HG03342 (cell line): ENCODE results near the gene VEZT.
"Not testable (repeated sequence)": the region's sequence is repeated elsewhere in the genome, so short reads cannot be mapped to it uniquely, and the experiment has no call there.

ENCODE experiments used
- ATAC-seq: cut with Tn5 transposase; IDR thresholded peaks from one replicate; pipeline ENCODE4 v1.9.1; 2021; ENCODE audit warnings: mild to moderate bottlenecking, moderate library complexity; ENCODE audit not compliant: unreplicated experiment

Gene VEZT, protein sequence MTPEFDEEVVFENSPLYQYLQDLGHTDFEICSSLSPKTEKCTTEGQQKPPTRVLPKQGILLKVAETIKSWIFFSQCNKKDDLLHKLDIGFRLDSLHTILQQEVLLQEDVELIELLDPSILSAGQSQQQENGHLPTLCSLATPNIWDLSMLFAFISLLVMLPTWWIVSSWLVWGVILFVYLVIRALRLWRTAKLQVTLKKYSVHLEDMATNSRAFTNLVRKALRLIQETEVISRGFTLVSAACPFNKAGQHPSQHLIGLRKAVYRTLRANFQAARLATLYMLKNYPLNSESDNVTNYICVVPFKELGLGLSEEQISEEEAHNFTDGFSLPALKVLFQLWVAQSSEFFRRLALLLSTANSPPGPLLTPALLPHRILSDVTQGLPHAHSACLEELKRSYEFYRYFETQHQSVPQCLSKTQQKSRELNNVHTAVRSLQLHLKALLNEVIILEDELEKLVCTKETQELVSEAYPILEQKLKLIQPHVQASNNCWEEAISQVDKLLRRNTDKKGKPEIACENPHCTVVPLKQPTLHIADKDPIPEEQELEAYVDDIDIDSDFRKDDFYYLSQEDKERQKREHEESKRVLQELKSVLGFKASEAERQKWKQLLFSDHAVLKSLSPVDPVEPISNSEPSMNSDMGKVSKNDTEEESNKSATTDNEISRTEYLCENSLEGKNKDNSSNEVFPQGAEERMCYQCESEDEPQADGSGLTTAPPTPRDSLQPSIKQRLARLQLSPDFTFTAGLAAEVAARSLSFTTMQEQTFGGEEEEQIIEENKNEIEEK

DNA sequence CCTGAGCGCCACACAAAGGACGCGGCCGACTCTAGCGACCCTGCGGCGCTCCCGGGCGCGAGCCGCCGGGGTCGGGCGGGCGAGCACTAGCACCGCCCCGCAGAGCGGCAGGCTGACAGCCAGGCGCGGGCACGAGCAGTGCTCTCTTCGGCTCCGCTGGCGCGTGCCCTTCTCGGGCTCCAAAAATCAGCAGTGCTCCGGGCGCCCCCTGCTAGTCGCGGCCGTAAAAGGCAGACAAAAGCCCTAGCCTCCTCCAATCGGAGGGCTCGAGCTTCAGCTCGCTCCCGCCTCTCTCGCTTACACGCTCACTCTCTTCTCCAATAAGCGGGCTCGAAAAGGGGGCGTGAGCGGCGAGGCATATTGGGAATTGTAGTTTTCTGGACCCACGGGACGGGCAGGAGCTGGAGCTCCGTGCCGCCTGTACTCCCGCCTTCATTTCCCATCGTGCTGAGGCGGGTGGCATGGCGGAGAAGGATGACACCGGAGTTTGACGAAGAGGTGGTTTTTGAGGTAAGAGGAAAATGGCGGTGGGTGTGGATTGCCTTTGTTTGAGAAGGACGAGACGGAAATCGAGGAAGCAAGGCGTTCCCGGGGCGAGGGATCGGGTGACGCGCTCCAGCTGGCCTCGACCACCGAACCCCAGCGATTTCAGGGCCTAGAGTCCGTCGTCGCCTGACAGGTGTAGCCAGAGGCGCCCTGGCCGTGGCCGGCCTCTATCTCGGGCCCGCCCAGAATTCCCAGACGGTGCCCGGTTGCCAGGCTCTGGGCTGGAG lies at the start of gene VEZT, which contains the start of gene FGD6:
Gene VEZT, plus strand, starts transcription at position 431 of the 773 bp plus-strand sequence. Its CDS starts 44 bp downstream, at position 475.
Gene FGD6, minus strand, starts transcription at position 91 of the 773 bp plus-strand sequence. CDS start 227 bp downstream, outside the sequence.
- peak; percentile 86 for ATAC-seq

DNA sequence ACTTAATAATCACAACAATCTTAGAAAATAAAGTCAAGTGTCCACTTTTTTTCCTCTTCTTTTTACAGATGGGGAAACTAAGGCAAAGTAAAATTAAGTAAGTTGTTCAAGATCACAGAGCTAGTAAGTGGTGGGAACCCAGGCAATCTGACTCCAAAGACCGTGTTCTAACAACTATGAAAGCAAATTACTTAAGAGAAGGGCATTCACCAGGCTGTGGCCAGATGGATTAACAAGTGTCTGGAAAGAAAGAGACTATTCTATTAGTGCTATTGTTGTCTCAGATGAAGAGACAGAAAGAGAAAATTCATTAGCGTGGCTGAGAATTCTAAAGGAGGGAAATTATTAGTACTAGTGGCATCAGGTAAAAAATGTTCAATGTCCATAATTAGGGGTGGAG lies 48.9 kb upstream of the VEZT start:
- ATAC-seq: no peak

DNA sequence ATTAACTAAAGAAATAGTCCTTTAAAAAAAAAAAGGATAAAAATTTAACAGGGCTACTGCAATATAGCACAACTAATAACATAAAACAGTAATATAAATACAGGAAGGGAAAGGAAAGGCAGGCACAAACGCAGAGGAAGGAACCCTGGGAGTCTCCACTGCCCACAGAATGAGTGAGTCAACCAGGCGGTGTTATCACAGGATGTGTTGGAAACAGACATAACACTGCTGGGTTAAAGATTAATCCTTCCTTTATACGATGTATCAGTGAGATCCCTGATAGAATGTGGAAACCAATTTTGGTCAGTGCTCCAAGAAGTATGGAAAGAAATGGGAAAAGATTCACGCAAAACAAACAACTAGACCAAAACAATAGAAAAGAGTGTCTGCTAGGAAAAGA lies 48.2 kb upstream of the VEZT start:
- ATAC-seq: no peak

DNA sequence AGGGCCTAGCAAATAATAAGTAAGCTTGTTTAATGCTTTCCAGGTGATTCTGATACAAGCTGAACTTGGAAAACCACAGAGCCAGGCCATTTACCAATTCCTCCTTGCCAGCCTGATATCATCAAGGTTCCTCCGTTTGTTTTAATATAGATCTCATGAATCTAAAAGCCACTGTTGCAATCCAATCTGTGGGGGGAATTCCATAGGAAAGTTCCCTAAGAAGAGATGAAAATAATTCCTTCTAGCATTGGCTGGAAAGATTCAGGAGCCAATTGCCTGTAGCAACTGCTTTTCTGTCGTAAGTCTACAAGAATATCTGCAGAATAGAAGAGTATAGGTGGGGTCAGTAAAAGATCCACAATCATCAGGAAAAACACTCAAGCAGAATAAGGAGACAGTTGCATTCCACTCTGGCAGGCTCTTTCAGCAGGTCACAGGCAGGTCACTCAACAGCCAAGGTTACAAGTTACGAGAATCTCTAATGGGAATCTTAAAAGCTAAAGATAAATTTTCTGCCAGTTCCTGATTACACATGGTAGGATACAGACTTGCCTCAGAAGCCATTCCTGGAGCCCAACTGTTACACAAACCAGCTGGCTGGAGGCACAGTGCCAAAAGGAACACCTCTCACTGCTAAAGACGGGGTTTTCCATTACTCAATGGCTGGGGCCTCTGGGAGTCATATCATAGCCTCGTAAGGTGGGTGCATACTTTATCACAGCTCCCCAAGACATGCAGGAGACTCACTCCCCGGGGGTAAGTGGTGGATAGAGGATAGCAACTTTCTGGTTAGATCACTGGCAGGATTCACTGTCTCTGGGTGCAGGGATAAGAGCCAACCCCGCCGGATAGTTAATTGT lies 44.0 kb upstream of the VEZT start:
- no peak for ATAC-seq

DNA sequence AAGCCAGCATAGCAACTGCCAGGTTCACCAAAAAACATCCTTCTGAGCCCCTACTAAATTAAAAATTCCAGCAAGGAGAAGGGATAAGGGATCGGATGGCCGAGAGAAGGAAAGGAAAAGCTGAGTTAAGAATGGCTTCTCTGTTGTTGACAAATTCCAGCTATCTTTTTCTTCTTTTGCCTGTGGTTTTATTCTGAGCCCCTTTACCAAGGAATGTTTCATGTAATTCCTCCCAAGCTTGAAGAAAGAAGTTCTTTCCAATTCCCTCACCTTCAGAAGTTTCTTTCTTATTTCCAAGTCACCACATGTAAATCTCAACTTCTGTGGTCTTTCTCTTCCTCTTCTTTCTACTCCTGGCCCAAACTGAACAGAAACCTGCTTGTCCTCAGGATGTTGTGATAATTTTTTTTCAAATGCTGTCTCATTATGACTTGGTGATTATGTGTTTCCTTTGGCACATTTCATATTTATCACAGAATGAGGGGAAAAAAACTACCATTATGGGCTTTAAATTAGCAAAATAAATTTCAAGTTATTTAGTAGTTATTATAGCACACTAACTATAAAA lies 40.3 kb upstream of the VEZT start:
- ATAC-seq: no peak

DNA sequence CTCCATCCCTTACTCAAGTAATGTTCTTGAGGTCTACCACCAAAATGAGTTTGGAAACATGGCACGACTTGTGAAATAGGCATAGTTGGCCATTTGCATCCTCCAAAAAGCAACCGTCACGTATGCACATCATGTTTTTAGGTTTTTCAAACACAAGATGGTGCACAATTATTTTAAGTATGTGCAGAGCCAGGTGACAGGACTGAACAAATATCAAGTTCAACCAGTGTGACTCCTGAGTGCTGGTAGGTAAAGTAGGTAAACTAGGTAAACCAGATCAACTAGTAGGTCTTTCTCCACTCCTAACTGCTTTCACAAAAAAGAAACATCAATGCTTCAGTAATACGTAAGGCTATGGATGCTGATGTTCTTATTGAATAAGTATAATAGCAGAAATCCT lies 39.5 kb upstream of the VEZT start:
- ATAC-seq: no peak

DNA sequence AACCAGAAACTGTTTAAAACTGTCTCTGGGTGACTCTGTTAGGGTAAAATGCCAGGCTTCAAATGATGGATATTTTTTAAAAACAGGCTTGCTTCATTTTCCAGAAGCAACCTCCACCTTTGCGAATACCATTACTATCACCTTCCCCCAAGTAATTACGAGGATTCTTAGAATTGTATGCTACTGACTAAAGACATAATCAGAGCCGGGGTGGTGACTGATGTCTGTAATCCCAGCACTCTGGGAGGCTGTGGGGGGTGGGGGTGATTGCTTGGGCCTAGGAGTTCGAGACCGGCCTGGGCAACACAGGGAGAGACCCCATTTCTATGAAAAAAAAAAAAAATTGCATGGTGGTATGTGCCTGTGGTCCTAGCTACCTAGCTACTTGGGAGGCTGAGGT lies 38.6 kb upstream of the VEZT start:
- ATAC-seq: no peak

DNA sequence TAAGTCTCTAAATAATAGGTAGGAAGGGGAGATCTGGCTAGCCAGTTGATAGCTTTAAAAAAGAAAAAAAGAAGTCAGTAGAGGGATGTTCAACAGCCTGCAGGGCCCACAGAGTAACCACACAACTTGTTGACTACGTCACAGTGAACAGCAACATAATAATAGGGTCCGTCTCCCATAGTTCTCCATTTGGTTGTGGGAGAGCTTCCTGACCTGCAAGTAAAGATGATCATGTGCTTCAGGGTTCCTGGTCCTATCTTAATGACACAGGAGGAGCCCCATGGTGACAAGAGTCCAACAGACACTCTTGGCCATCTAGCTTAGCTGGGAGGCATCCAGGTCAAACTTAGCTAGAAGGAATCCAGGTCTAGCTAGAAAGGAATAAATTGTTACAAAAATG lies 36.5 kb upstream of the VEZT start:
- no peak for ATAC-seq

DNA sequence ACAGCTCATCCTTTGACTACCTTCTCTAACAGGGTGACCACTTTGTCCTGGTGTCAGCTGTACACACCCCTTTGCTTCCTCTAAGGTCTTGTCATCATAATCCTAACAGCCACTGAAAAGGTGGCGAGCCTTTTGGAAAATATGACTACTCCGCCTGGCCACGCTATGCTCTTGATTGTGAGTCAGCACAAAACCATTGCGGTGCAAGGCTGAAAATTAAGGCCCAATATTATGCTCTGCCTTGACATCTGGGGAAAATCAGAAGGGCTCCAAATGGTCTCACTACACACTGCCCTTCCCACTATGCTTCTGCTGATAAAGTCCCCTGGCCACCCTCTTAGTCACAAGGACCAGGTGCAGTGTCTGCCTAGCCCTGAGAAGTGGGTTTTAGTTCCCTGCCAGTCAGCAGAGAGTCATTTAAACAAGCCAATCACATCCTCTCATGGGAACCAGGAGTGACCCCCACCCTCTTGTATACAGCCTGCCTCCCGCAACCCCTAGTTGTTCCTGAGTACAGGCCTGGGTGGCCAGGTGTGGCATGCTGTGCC lies 34.7 kb upstream of the VEZT start:
- no peak for ATAC-seq

DNA sequence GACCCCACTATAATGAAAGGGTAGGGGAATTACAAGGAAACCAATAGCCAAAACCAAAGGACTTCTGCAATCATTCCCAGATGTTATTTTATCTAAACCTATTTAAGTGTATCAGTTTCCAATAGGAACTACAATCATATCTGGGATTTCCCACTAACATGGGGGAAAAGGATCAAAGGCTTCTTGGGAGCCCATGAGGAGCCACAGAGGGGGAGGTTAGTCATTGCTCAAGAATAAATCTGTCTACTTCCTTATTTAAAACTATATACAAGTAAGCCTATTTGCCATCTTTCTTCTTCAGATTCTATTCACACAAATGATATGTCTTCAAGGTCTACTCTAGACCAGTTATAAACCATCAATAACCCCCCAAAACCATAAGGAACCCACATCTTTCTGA lies 33.5 kb upstream of the VEZT start:
- ATAC-seq: no peak

DNA sequence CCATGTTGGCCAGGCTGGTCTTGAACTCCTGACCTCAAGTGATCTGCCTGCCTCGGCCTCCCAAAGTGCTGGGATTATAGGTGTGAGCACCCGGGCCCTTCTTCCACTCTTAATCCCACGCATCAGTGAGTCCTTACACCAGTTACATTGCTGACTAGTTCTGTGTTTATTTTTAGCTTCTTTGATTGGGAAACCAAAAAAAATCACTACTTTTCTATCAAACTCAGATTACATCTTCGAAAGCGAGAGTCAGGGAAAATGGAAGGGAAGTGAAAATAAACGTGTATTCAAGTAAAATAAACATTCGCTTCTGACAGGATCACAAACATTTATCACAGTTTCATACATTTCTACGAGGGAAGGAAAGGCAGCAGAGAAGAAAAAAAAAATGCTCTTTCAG lies 32.5 kb upstream of the VEZT start:
- no peak for ATAC-seq

DNA sequence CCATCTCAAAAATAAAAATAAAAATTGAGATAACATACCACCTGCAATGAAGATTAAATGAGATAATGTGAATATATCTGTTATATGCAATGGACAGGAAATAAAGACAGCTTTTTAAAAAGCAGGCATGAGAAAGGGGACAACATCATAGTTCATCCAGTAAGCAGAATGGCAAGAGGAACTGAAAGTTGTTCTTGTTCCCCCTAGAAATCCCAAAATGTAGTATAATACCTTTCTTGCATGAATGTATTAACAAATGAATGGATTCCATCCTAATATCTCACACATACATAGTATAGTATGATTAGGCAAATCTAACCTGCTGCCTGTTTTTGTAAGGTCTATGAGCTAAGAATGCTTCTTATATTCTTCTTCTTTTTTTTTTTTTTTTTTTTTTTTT lies 31.8 kb upstream of the VEZT start:
- no peak for ATAC-seq

DNA sequence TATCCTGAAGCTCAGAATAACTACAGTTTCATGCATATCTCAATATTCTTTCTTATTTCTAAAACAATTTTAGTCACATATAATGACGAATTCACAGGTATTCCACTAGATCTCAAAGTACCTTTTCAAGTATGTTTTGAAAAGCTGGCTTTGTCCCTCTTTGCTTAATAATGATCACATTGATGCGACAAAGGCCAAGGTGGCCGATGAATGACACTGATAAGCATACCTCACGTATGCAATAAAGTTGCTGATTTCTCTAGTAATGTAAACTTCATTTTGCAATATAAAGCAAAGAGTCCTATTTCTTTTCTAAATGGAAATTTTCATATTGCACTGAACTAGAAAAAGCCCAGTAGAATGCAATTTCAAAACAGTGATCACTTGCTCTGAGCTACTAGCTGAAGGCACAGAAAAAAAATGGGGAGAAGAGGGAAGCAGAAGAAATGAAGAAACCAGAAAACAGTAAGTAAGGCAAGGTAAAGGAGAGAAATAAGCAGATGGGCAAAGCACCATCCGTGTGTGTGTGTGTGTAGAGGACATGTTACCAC lies 29.7 kb upstream of the VEZT start:
- ATAC-seq: no peak

DNA sequence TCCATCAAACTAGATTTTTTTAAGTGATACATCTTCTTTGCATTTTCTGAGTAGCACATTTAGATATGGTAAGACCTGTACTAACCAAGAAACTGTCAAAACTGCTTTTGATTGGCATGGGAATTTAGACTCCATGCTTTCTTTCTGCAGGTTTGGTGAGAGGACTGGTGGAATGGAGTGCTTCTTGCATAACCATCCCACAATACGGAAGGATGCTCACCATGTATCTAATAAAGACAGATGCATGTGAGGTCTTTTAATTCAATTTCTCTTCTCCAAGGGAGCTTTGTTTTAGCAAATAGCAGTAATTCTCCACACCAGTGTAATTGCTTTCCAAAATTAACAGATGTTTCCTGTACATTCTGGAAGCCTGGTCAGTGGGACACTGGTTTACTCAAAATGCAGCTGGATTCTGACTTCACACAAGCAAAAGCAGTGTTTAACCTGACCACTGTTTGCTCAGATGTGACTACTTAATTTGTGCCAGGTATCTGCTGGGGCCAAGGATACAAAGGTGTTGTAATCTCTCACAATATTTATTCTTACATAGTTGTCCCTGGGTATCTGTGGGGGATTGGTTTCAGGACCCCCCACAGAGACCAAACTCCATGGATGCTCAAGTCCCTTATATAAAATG lies 26.4 kb upstream of the VEZT start:
- no peak for ATAC-seq

DNA sequence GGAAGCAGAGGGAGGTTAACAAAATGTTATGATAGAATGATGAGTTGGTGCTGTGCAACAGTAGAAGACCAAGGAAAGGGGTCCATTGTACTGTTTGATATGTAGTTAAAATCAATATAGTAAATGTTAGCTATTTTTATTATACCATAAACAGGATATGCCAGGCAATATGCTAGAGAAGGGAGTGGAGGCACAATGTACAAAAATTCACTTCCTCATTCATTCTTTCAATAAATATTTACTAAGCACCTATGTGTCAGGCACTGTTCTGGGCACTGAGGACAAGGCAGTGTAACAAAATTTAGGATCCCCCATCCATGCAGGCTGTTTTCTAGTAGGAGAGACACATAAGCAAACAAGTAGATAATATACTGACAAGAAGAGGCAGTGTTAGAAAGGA lies 25.3 kb upstream of the VEZT start:
- ATAC-seq: no peak

DNA sequence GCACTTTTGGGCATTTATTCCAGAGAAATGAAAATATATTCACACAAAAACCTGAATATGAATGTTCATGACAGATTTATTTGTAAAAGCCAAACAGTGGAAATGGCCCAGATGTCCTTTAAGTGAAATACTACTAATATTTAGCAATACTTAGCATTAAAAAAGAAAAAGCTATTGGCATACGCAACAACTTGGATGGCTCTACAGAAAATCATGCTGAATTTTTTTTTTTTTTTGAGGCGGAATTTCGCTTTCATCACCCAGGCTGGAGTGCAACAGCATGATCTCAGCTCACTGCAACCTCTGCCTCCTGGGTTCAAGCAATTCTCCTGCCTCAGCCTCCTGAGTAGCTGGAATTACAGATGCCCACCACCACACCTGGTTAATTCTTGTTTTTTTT lies 24.5 kb upstream of the VEZT start:
- ATAC-seq: no peak

DNA sequence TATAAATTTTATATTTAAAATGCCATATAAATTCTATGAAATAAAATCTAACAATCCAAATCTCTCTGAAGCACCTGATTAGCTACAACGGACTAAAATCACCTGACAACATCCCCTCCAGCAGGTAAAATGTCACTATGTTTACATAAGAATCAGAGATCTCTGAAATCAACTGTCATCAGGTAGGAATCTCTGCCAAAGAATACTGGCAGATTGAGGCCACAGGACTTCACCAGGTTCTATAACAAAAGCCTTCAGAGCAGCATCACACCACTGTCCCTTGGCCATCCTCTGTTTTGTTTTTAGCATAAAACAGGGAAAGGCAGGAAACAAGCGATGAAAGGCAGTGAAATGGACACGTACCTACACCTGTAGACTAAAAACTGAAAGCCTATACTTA lies 22.5 kb upstream of the VEZT start:
- no peak for ATAC-seq

DNA sequence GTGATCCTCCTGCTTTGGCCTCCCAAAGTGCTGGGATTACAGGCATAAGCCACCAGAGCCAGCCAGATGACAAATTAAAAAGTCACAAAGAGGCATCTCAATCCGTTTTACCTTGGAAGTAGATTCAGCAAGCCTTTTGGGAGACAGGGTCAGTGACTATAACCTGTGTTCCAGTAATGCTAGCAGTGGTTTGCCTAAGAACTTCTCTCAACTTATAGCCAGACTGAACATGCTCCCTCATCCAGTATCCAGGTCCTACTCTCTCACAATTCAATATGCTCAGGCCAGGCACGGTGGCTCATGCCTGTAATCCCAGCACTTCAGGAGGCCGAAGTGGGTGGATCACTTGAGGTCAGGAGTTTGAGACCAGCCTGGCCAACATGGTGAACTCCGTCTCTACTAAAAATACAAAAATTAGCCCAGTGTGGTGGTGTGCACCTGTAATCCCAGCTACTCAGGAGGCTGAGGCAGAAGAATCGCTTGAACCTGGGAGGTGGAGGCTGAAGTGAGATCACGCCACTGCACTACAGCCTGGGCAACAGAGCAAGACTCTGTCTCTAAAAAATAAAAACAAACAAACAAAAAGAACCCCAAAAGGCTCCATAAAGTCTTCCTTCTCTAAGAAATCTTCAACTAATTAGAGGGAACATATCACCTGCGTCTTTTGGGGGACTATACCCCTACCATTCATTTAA lies 20.6 kb upstream of the VEZT start:
- ATAC-seq: not testable (repeated sequence)
